ENCODE data around the gene CACNA1D. TPM values are rescaled to one million over a fixed set of nuclear protein-coding genes. Genes with fewer than 3 reads are reported as not detected.

Gene CACNA1D
- total and polyA plus RNA-seq, 2 donors from 2014 or later: 3.7 to 35.7 TPM

DNA sequence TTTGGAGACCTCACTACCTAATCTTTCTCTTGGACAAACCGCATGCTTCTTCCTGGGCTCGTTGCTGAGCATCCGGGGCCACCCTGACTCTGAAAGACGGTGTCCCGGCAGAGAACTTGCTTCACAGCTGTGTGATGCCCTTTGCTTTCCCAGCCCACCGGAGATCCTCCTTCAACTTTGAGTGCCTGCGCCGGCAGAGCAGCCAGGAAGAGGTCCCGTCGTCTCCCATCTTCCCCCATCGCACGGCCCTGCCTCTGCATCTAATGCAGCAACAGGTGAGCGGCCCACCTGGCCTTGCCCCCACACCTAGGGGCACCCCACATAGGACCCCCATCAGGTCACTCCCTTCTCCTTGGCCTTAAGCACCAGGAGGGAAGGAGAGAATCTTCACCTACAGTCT, 314.1 kb downstream of the CACNA1D start:
- FAIRE-seq (no peak), DNase-seq (no peak)
- H3K36me3 ChIP-seq (ENCODE audit: control insufficient read depth in 2 of 3, insufficient read depth in 3 of 3, low read length in 3 of 3): no peaks in the 10 kb centered on the region
- no peaks in the 10 kb centered on the region for H3K27me3 ChIP-seq (ENCODE audit: control insufficient read depth, insufficient read depth, low read length)
- H3K9me3 ChIP-seq (ENCODE audit: control insufficient read depth in 2 of 3, insufficient read depth in 1 of 3, low read length in 3 of 3): no peaks in the 10 kb centered on the region
- H3K9ac ChIP-seq (ENCODE audit: low read length in 3 of 3): no peak overlapping the region
- no peak overlapping the region for H3K4me3 ChIP-seq (ENCODE audit: low read length in 3 of 3)
- H3K4me1 ChIP-seq (ENCODE audit: control insufficient read depth in 2 of 3, insufficient read depth in 2 of 3, low read depth in 1 of 3, low read length in 3 of 3): peaks cover 0 to 15% (median 10%) of the 10 kb centered on the region in 3 donors
- intact Hi-C loops (cut with DNase I): no loop called here
- TF ChIP-seq, protein P1, sequence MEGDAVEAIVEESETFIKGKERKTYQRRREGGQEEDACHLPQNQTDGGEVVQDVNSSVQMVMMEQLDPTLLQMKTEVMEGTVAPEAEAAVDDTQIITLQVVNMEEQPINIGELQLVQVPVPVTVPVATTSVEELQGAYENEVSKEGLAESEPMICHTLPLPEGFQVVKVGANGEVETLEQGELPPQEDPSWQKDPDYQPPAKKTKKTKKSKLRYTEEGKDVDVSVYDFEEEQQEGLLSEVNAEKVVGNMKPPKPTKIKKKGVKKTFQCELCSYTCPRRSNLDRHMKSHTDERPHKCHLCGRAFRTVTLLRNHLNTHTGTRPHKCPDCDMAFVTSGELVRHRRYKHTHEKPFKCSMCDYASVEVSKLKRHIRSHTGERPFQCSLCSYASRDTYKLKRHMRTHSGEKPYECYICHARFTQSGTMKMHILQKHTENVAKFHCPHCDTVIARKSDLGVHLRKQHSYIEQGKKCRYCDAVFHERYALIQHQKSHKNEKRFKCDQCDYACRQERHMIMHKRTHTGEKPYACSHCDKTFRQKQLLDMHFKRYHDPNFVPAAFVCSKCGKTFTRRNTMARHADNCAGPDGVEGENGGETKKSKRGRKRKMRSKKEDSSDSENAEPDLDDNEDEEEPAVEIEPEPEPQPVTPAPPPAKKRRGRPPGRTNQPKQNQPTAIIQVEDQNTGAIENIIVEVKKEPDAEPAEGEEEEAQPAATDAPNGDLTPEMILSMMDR (IDR thresholded peaks at IDR 0.05; ENCODE audit: borderline replicate concordance, extremely low read depth, insufficient read depth): no peak
- no peak overlapping the region for H3K27ac ChIP-seq (ENCODE audit: low read depth in 2 of 2, low read length in 2 of 2)

DNA sequence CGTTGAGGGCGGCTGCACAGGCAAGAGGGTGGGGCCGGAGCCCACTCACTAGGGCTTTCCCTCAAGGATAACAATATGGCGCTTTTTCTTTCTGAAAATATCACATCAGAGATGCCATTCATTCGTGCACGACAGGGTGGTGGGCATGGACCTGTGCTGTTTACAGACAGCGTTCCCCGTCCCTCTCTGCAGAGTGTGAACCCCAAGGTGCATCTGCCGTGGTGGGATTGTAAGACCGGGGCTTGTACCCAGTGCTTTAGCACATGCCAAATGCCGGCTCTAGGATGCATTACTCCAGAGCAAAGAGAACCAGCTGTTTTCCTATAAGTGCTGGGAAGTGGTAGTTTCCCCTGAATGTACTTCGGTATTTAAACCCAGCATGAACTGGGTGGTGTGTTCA, 314.9 kb downstream of the CACNA1D start:
- Histone ChIP-seq H3K36me3 (ENCODE audit: control insufficient read depth in 2 of 3, insufficient read depth in 3 of 3, low read length in 3 of 3) (no peaks in the 10 kb centered on the region), H3K4me3 (ENCODE audit: low read length in 3 of 3) (no peak overlapping the region), H3K9me3 (ENCODE audit: control insufficient read depth in 2 of 3, insufficient read depth in 1 of 3, low read length in 3 of 3) (no peaks in the 10 kb centered on the region), H3K27me3 (ENCODE audit: control insufficient read depth, insufficient read depth, low read length) (no peaks in the 10 kb centered on the region), H3K4me1 (ENCODE audit: control insufficient read depth in 2 of 3, insufficient read depth in 2 of 3, low read depth in 1 of 3, low read length in 3 of 3) (peaks cover 0 to 15% (median 10%) of the 10 kb centered on the region in 3 donors), H3K9ac (ENCODE audit: low read length in 3 of 3) (no peak overlapping the region), H3K27ac (ENCODE audit: low read depth in 2 of 2, low read length in 2 of 2) (no peak overlapping the region)
- TF ChIP-seq, protein P1 (IDR thresholded peaks at IDR 0.05; ENCODE audit: borderline replicate concordance, extremely low read depth, insufficient read depth): no peak
- FAIRE-seq: no peak
- DNase-seq: no peak
- intact Hi-C loops (cut with DNase I): no loop called here

DNA sequence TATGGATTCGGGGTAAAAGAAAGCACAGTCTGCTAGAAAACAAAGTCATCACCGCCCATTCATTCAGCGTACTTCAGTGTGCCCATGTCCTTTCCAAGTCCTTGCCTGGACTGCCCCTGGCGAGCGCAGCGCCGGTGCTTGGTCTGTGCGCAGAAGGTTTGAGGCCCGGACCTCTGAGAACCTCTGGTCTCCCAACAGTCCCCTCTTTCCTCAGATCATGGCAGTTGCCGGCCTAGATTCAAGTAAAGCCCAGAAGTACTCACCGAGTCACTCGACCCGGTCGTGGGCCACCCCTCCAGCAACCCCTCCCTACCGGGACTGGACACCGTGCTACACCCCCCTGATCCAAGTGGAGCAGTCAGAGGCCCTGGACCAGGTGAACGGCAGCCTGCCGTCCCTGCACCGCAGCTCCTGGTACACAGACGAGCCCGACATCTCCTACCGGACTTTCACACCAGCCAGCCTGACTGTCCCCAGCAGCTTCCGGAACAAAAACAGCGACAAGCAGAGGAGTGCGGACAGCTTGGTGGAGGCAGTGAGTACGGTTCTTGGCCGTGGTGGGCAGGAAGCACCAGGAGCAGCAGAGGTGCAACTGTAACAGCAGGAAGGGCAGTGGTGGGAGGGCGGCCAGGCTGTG, 315.5 kb downstream of the CACNA1D start:
- no peak overlapping the region for H3K4me3 ChIP-seq (ENCODE audit: low read length in 3 of 3)
- no peak for FAIRE-seq
- peaks cover 0 to 13% (median 10%) of the 10 kb centered on the region in 3 donors for H3K4me1 ChIP-seq (ENCODE audit: control insufficient read depth in 2 of 3, insufficient read depth in 2 of 3, low read depth in 1 of 3, low read length in 3 of 3)
- no peaks in the 10 kb centered on the region for H3K27me3 ChIP-seq (ENCODE audit: control insufficient read depth, insufficient read depth, low read length)
- H3K36me3 ChIP-seq (ENCODE audit: control insufficient read depth in 2 of 3, insufficient read depth in 3 of 3, low read length in 3 of 3): no peaks in the 10 kb centered on the region
- intact Hi-C loops (cut with DNase I): no loop called here
- H3K9me3 ChIP-seq (ENCODE audit: control insufficient read depth in 2 of 3, insufficient read depth in 1 of 3, low read length in 3 of 3): no peaks in the 10 kb centered on the region
- TF ChIP-seq, protein P1 (IDR thresholded peaks at IDR 0.05; ENCODE audit: borderline replicate concordance, extremely low read depth, insufficient read depth): no peak
- no peak for DNase-seq
- H3K9ac ChIP-seq (ENCODE audit: low read length in 3 of 3): no peak overlapping the region
- no peak overlapping the region for H3K27ac ChIP-seq (ENCODE audit: low read depth in 2 of 2, low read length in 2 of 2)

Measured in kidney (tissue), 14 donors.